SK-N-SH treated with all-trans-retinoic acid at 6 μM for 48 hours (cell line): Measurements from ENCODE around the gene ADARB2.

Experiments
- ATAC-seq: fragments of 200-7000 bp; cut with Tn5 transposase; 3 replicates; pipeline ENCODE4 v1.9.1; 2020; ENCODE audit warnings: mild to moderate bottlenecking, moderate library complexity
- BACH2 ChIP-seq: fragments of 250-450 bp; sonication (Bioruptor Pico); IDR thresholded peaks from 2 replicates; pipeline ENCODE4 v1.9.0; 2021; ENCODE audit warnings: mild to moderate bottlenecking, borderline replicate concordance
- ESRRG ChIP-seq: fragments of 250-450 bp; sonication (Bioruptor Pico); IDR thresholded peaks from 2 replicates; pipeline ENCODE4 v1.6.1; 2021; ENCODE audit warnings: mild to moderate bottlenecking
- GLIS3 ChIP-seq: fragments of 250-450 bp; sonication (Bioruptor Pico); IDR thresholded peaks from 2 replicates; pipeline ENCODE4 v1.5.0; 2020; ENCODE audit warnings: mild to moderate bottlenecking, moderate library complexity
- ISL1 ChIP-seq: fragments of 250-450 bp; sonication (Bioruptor Pico); IDR thresholded peaks from 2 replicates; pipeline ENCODE4 v2.1.2; 2022; ENCODE audit warnings: mild to moderate bottlenecking, moderate library complexity
- OSR1 ChIP-seq: fragments of 250-450 bp; sonication (Bioruptor Pico); IDR thresholded peaks from 2 replicates; pipeline ENCODE4 v1.8.0; 2022; ENCODE audit warnings: moderate library complexity, mild to moderate bottlenecking, inconsistent platforms
- PPARA ChIP-seq: fragments of 250-450 bp; sonication (Bioruptor Pico); IDR thresholded peaks from 2 replicates; pipeline ENCODE4 v1.5.0; 2020; ENCODE audit warnings: mild to moderate bottlenecking, borderline replicate concordance
- RARB ChIP-seq: fragments of 250-450 bp; sonication (Bioruptor Pico); IDR thresholded peaks from 2 replicates; pipeline ENCODE4 v1.8.0; 2021; ENCODE audit warnings: mild to moderate bottlenecking, moderate library complexity
- SNAI2 ChIP-seq: fragments of 250-450 bp; sonication (Bioruptor Pico); IDR thresholded peaks from 2 replicates; pipeline ENCODE4 v1.5.0; 2020; ENCODE audit warnings: mild to moderate bottlenecking, moderate library complexity
- TCF4 ChIP-seq: fragments of 250-450 bp; sonication (Bioruptor Pico); IDR thresholded peaks from 2 replicates; pipeline ENCODE4 v1.8.0; 2021; ENCODE audit warnings: mild to moderate bottlenecking, moderate library complexity, borderline replicate concordance
- ZC3H10 ChIP-seq: fragments of 250-450 bp; sonication (Bioruptor Pico); IDR thresholded peaks from 2 replicates; pipeline ENCODE4 v1.5.1; 2021; ENCODE audit warnings: mild to moderate bottlenecking, moderate library complexity
- ZFP3 ChIP-seq: fragments of 250-450 bp; sonication (Bioruptor Pico); IDR thresholded peaks from 2 replicates; pipeline ENCODE4 v1.5.0; 2020; ENCODE audit warnings: mild to moderate bottlenecking, moderate library complexity
- ZFP30 ChIP-seq: fragments of 450-650 bp; formaldehyde crosslinking; IDR thresholded peaks from 2 replicates; pipeline ENCODE4 v1.5.0; 2022; ENCODE audit warnings: mild to moderate bottlenecking, moderate library complexity
- ZNF565 ChIP-seq: fragments of 450-650 bp; formaldehyde crosslinking; conservative IDR thresholded peaks from 2 replicates; pipeline ENCODE4 v1.5.0; 2020; ENCODE audit warnings: low read depth, mild to moderate bottlenecking, moderate library complexity
- ZNF70 ChIP-seq: fragments of 450-650 bp; formaldehyde crosslinking; IDR thresholded peaks from 2 replicates; pipeline ENCODE4 v1.5.0; 2020; ENCODE audit warnings: mild to moderate bottlenecking, moderate library complexity
- ZNF8 ChIP-seq: fragments of 450-650 bp; formaldehyde crosslinking; IDR thresholded peaks from 2 replicates; pipeline ENCODE4 v1.5.0; 2020; ENCODE audit warnings: mild to moderate bottlenecking, moderate library complexity
- TF ChIP-seq, protein P1 (sequence below): fragments of 250-450 bp; sonication (Bioruptor Pico); IDR thresholded peaks from 2 replicates; pipeline ENCODE4 v1.5.1; 2020; ENCODE audit warnings: low read depth, mild to moderate bottlenecking, moderate library complexity
- TF ChIP-seq, protein P2 (sequence below): fragments of 250-450 bp; sonication (Bioruptor Pico); IDR thresholded peaks from 2 replicates; pipeline ENCODE4 v1.5.1; 2021; ENCODE audit warnings: mild to moderate bottlenecking, moderate library complexity
- TF ChIP-seq, protein P3 (sequence below): fragments of 250-450 bp; sonication (Bioruptor Pico); IDR thresholded peaks from 2 replicates; pipeline ENCODE4 v1.8.0; 2020; ENCODE audit warnings: mild to moderate bottlenecking, moderate library complexity, borderline replicate concordance
- TF ChIP-seq, protein P4 (sequence below): fragments of 250-450 bp; sonication (Bioruptor Pico); IDR thresholded peaks from 2 replicates; pipeline ENCODE4 v1.5.0; 2020; ENCODE audit warnings: mild to moderate bottlenecking, moderate library complexity
- TF ChIP-seq, protein P5 (sequence below): fragments of 250-450 bp; sonication (Bioruptor Pico); IDR thresholded peaks from 2 replicates; pipeline ENCODE4 v1.8.0; 2021; ENCODE audit warnings: low read depth, mild to moderate bottlenecking, moderate library complexity, borderline replicate concordance

Gene ADARB2

DNA sequence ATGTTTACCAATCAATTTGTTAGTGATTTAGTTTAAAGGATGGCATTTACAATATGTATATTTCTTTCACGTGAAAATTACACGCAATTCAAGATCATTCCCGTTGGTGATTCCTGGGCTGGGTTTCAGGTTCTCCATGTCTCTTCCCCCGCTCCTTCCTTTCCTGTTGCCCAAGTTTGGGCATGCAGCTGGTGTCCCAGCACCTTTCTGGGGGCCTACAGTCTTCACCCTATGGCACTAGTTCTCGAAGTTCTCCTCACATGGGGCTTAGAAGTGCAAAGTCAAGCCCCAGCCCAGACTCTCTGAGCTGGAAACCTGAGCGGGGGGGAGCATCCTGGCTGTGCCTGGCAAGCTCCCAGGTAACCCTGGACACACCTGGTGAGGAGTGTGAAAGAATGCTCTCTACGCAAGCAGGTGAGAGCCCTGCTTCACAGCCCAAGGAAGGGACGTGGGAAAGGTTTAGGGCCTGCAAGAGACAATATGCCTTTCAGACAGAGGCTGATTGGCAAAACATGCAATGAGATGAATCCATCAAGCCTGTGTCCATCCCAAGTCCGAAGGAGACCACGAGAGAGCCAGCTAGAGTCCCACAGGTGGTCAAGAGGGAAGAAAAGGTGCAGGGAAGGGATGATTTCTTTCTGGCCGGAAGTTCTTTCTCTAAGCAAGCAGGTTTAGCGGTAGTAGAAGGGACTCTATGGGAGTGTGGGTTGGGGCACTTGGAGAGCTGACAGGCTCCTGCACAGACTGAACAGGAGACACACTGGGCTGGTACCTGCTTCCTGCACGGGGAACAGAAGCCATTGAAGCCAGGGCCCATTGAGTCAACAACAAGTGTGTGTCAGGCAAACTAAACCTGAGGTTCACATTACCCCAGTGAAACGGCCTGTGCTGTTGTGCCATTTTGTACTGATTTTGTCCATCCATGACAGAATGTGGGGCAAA is 131.1 kb downstream of the ADARB2 start:
- no peak for TF ChIP-seq ESRRG (CRISPR knock-in tag)
- no peak for ATAC-seq

DNA sequence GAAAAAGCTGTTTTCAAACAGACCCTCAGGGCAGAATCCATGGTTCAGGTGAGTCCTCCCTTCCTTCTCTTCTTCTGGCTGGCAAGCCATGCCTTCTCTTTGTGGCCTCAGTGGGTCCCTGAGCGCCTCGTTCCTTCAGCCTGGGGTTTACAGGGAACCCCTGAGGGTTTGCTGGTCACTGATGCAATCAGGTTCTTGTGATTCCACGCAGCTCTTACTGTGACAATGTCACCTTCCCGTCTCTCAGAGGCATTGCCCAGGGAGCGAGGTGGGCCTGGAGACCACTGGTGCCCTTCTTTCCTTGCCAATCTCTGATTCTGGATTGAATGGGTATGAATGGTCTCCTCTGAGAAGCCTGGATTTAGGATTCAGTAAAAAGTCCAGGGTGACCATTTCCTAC is 132.2 kb downstream of the ADARB2 start:
- TF ChIP-seq ISL1 (CRISPR knock-in tag) (no peak), ZNF70 (no peak), TCF4 (CRISPR knock-in tag) (no peak), ZFP30 (CRISPR knock-in tag) (no peak), RARB (CRISPR knock-in tag) (no peak), ZNF8 (no peak), OSR1 (CRISPR knock-in tag) (no peak), ZC3H10 (CRISPR knock-in tag) (no peak), BACH2 (CRISPR knock-in tag) (no peak), ZFP3 (CRISPR knock-in tag) (no peak), GLIS3 (CRISPR knock-in tag) (no peak), SNAI2 (CRISPR knock-in tag) (no peak), PPARA (CRISPR knock-in tag) (no peak), ZNF565 (CRISPR knock-in tag) (no peak), ESRRG (CRISPR knock-in tag) (no peak)
- TF ChIP-seq, protein P1, sequence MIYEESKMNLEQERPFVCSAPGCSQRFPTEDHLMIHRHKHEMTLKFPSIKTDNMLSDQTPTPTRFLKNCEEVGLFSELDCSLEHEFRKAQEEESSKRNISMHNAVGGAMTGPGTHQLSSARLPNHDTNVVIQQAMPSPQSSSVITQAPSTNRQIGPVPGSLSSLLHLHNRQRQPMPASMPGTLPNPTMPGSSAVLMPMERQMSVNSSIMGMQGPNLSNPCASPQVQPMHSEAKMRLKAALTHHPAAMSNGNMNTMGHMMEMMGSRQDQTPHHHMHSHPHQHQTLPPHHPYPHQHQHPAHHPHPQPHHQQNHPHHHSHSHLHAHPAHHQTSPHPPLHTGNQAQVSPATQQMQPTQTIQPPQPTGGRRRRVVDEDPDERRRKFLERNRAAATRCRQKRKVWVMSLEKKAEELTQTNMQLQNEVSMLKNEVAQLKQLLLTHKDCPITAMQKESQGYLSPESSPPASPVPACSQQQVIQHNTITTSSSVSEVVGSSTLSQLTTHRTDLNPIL (CRISPR knock-in tag): no peak
- TF ChIP-seq, protein P2, sequence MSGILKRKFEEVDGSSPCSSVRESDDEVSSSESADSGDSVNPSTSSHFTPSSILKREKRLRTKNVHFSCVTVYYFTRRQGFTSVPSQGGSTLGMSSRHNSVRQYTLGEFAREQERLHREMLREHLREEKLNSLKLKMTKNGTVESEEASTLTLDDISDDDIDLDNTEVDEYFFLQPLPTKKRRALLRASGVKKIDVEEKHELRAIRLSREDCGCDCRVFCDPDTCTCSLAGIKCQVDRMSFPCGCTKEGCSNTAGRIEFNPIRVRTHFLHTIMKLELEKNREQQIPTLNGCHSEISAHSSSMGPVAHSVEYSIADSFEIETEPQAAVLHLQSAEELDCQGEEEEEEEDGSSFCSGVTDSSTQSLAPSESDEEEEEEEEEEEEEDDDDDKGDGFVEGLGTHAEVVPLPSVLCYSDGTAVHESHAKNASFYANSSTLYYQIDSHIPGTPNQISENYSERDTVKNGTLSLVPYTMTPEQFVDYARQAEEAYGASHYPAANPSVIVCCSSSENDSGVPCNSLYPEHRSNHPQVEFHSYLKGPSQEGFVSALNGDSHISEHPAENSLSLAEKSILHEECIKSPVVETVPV (CRISPR knock-in tag): no peak
- TF ChIP-seq, protein P3, sequence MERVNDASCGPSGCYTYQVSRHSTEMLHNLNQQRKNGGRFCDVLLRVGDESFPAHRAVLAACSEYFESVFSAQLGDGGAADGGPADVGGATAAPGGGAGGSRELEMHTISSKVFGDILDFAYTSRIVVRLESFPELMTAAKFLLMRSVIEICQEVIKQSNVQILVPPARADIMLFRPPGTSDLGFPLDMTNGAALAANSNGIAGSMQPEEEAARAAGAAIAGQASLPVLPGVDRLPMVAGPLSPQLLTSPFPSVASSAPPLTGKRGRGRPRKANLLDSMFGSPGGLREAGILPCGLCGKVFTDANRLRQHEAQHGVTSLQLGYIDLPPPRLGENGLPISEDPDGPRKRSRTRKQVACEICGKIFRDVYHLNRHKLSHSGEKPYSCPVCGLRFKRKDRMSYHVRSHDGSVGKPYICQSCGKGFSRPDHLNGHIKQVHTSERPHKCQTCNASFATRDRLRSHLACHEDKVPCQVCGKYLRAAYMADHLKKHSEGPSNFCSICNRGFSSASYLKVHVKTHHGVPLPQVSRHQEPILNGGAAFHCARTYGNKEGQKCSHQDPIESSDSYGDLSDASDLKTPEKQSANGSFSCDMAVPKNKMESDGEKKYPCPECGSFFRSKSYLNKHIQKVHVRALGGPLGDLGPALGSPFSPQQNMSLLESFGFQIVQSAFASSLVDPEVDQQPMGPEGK: no peak
- TF ChIP-seq, protein P4, sequence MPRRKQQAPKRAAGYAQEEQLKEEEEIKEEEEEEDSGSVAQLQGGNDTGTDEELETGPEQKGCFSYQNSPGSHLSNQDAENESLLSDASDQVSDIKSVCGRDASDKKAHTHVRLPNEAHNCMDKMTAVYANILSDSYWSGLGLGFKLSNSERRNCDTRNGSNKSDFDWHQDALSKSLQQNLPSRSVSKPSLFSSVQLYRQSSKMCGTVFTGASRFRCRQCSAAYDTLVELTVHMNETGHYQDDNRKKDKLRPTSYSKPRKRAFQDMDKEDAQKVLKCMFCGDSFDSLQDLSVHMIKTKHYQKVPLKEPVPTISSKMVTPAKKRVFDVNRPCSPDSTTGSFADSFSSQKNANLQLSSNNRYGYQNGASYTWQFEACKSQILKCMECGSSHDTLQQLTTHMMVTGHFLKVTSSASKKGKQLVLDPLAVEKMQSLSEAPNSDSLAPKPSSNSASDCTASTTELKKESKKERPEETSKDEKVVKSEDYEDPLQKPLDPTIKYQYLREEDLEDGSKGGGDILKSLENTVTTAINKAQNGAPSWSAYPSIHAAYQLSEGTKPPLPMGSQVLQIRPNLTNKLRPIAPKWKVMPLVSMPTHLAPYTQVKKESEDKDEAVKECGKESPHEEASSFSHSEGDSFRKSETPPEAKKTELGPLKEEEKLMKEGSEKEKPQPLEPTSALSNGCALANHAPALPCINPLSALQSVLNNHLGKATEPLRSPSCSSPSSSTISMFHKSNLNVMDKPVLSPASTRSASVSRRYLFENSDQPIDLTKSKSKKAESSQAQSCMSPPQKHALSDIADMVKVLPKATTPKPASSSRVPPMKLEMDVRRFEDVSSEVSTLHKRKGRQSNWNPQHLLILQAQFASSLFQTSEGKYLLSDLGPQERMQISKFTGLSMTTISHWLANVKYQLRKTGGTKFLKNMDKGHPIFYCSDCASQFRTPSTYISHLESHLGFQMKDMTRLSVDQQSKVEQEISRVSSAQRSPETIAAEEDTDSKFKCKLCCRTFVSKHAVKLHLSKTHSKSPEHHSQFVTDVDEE: no peak
- TF ChIP-seq, all 23 proteins: peak for 0
- no peak for ATAC-seq

DNA sequence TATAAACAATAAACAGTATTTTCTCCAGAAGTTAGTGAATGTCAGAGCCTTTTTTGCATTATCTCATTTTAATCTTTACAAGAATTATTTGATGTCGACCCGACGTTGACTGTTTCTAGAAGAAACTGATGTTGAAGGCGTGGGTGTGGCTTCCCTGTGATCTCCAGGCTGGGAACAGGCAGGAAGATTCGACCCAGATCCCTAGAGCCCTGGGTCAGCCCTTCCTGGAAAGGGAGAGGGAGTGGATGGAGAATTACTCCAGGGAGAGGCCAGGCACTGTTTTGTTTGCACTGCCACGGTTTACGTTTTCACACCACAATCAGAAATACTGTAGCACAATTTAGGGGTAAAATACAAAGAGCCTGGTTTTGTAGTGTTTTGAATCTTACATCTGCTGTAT is 133.1 kb downstream of the ADARB2 start:
- TF ChIP-seq GLIS3 (CRISPR knock-in tag): no peak
- TF ChIP-seq ZNF70: no peak
- TF ChIP-seq SNAI2 (CRISPR knock-in tag): no peak
- TF ChIP-seq, protein P5, sequence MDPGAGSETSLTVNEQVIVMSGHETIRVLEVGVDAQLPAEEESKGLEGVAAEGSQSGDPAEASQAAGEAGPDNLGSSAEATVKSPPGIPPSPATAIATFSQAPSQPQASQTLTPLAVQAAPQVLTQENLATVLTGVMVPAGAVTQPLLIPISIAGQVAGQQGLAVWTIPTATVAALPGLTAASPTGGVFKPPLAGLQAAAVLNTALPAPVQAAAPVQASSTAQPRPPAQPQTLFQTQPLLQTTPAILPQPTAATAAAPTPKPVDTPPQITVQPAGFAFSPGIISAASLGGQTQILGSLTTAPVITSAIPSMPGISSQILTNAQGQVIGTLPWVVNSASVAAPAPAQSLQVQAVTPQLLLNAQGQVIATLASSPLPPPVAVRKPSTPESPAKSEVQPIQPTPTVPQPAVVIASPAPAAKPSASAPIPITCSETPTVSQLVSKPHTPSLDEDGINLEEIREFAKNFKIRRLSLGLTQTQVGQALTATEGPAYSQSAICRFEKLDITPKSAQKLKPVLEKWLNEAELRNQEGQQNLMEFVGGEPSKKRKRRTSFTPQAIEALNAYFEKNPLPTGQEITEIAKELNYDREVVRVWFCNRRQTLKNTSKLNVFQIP (CRISPR knock-in tag): no peak
- ATAC-seq: no peak
